ENCODE measurements around the gene DDB1. TPM values are rescaled to one million over a fixed set of nuclear protein-coding genes. Genes with fewer than 3 reads are reported as not detected.
A peak's percentile ranks its signal among the peaks of the same experiment; 100 is the strongest.

Gene DDB1
- total and polyA plus RNA-seq, 2 of the 13 experiments (the other 11 are each of a cell fraction or from before 2014, with no cell fraction given), result 217 to 266 TPM

DNA sequence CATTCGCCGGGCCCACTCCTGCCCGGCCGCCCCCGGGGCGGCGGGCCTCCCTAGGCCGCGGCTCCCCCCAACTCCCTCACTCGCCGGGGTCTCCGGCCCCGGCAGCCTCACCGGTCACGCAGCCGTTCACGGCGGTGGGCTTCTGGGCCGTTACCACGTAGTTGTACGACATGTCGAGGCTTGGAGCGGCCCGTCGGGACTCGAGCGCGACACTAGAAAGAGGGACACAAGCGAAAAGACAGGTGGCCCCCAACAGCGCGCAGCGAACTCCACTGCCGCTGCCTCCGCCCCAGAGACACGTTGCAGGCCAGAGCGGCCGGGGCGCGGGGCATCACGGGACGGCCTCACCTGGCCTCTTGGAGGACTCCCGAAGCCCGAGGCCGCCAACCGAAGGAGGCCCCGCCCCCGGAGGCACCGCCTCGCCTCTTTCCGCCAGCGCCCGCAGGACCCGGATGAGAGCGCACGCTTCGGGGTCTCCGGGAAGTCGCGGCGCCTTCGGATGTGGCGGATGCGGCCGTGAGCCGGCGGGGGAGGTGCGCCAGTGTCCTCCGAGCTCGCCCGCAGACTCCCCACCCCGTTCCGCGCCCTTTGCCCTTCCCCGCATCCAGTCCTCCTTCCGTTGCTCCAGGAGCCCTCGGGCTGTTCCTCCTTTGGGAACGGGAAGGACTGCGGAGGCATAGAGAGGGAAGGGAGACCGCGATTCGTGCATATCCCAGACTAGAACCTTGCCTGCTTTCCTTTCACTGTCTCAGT is at the start of gene DDB1, which contains the start of gene TKFC (continued):
- TF ChIP-seq ZNF598 (CRISPR knock-in tag; IDR thresholded peaks at IDR 0.05; ENCODE audit: borderline replicate concordance) (peak; percentile 65; the same call in 1 of the 2 replicates), CEBPG (CRISPR knock-in tag; IDR thresholded peaks at IDR 0.05) (no peak; the same call in 1 of the 2 replicates), MEF2D (CRISPR knock-in tag; IDR thresholded peaks at IDR 0.05) (peak; percentile 73), ELF3 (CRISPR knock-in tag; IDR thresholded peaks at IDR 0.05) (peak; percentile 90), ZNF772 (CRISPR knock-in tag; IDR thresholded peaks at IDR 0.05) (no peak; the same call in 1 of the 2 replicates), TGIF2 (CRISPR knock-in tag; IDR thresholded peaks at IDR 0.05) (peak; percentile 85), ONECUT2 (CRISPR knock-in tag; IDR thresholded peaks at IDR 0.05) (no peak), REL (CRISPR knock-in tag; conservative IDR thresholded peaks at IDR 0.05) (no peak), ZNF720 (CRISPR knock-in tag; IDR thresholded peaks at IDR 0.05) (no peak), IRF2 (CRISPR knock-in tag; IDR thresholded peaks at IDR 0.05) (peak; percentile 78), RELA (CRISPR knock-in tag; IDR thresholded peaks at IDR 0.05) (no peak), YEATS4 (CRISPR knock-in tag; IDR thresholded peaks at IDR 0.05; ENCODE audit: borderline replicate concordance) (peak; percentile 97), RFX5 (IDR thresholded peaks at IDR 0.05; ENCODE audit: low read depth, low read length) (no peak), RCOR2 (CRISPR knock-in tag; IDR thresholded peaks at IDR 0.05) (peak; percentile 38; the same call in 1 of the 2 replicates), MAFG (CRISPR knock-in tag; IDR thresholded peaks at IDR 0.05) (no peak), MZF1 (CRISPR knock-in tag; IDR thresholded peaks at IDR 0.05; ENCODE audit: borderline replicate concordance) (no peak), ZBTB7A (CRISPR knock-in tag; IDR thresholded peaks at IDR 0.05) (peak; percentile 61; the same call in 1 of the 2 replicates), NR3C1 (CRISPR knock-in tag; IDR thresholded peaks at IDR 0.05) (no peak), AGO2 (optimal IDR thresholded peaks at IDR 0.05; ENCODE audit: low read depth, low read length) (peak; percentile 80), SP140L (CRISPR knock-in tag; IDR thresholded peaks at IDR 0.05; ENCODE audit: borderline replicate concordance) (peak; percentile 24; the same call in 1 of the 2 replicates), BORCS8-MEF2B (CRISPR knock-in tag; IDR thresholded peaks at IDR 0.05) (peak; percentile 86), ZNF558 (CRISPR knock-in tag; IDR thresholded peaks at IDR 0.05; ENCODE audit: borderline replicate concordance) (no peak), DR1 (CRISPR knock-in tag; IDR thresholded peaks at IDR 0.05) (peak; percentile 88)
- TF ChIP-seq, protein P1, sequence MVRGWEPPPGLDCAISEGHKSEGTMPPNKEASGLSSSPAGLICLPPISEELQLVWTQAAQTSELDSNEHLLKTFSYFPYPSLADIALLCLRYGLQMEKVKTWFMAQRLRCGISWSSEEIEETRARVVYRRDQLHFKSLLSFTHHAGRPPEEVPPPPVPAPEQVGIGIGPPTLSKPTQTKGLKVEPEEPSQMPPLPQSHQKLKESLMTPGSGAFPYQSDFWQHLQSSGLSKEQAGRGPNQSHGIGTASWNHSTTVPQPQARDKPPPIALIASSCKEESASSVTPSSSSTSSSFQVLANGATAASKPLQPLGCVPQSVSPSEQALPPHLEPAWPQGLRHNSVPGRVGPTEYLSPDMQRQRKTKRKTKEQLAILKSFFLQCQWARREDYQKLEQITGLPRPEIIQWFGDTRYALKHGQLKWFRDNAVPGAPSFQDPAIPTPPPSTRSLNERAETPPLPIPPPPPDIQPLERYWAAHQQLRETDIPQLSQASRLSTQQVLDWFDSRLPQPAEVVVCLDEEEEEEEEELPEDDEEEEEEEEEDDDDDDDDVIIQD (CRISPR knock-in tag; IDR thresholded peaks at IDR 0.05; ENCODE audit: low read depth), result no peak
- TF ChIP-seq, protein P2, sequence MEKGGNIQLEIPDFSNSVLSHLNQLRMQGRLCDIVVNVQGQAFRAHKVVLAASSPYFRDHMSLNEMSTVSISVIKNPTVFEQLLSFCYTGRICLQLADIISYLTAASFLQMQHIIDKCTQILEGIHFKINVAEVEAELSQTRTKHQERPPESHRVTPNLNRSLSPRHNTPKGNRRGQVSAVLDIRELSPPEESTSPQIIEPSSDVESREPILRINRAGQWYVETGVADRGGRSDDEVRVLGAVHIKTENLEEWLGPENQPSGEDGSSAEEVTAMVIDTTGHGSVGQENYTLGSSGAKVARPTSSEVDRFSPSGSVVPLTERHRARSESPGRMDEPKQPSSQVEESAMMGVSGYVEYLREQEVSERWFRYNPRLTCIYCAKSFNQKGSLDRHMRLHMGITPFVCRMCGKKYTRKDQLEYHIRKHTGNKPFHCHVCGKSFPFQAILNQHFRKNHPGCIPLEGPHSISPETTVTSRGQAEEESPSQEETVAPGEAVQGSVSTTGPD (CRISPR knock-in tag; IDR thresholded peaks at IDR 0.05), result no peak
- TF ChIP-seq, protein P3, sequence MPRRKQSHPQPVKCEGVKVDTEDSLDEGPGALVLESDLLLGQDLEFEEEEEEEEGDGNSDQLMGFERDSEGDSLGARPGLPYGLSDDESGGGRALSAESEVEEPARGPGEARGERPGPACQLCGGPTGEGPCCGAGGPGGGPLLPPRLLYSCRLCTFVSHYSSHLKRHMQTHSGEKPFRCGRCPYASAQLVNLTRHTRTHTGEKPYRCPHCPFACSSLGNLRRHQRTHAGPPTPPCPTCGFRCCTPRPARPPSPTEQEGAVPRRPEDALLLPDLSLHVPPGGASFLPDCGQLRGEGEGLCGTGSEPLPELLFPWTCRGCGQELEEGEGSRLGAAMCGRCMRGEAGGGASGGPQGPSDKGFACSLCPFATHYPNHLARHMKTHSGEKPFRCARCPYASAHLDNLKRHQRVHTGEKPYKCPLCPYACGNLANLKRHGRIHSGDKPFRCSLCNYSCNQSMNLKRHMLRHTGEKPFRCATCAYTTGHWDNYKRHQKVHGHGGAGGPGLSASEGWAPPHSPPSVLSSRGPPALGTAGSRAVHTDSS (CRISPR knock-in tag; conservative IDR thresholded peaks at IDR 0.05), result no peak
- TF ChIP-seq, protein P4, sequence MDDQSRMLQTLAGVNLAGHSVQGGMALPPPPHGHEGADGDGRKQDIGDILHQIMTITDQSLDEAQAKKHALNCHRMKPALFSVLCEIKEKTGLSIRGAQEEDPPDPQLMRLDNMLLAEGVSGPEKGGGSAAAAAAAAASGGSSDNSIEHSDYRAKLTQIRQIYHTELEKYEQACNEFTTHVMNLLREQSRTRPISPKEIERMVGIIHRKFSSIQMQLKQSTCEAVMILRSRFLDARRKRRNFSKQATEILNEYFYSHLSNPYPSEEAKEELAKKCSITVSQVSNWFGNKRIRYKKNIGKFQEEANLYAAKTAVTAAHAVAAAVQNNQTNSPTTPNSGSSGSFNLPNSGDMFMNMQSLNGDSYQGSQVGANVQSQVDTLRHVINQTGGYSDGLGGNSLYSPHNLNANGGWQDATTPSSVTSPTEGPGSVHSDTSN (CRISPR knock-in tag; IDR thresholded peaks at IDR 0.05; ENCODE audit: borderline replicate concordance), result no peak
